ENCODE data around the gene PITPNC1. TPM values are rescaled to one million over a fixed set of nuclear protein-coding genes. Genes with fewer than 3 reads are reported as not detected.
"Not testable (repeated sequence)": the region's sequence is repeated elsewhere in the genome, so short reads cannot be mapped to it uniquely, and the experiment has no call there.

PITPNC1 gene
- total RNA-seq, 1 donor from 2014 or later: 28.7 TPM

GRCh38 chr17:67696347-67696746, 319.3 kb downstream of the PITPNC1 start:
- no peaks in the 10 kb centered on the region for H3K36me3 ChIP-seq (ENCODE audit: control insufficient read depth, insufficient read depth, low read length)
- no peak overlapping the region for H3K4me3 ChIP-seq (ENCODE audit: low read depth, low read length)
- DNase-seq (ENCODE audit: low read depth): peak; percentile 13
- no peak for TF ChIP-seq CTCF (IDR thresholded peaks at IDR 0.05; ENCODE audit: insufficient read depth, low read length, severe bottlenecking)
- H3K27me3 ChIP-seq (ENCODE audit: control insufficient read depth, insufficient read depth, low read length): no peaks in the 10 kb centered on the region
- FAIRE-seq: no peak

- Histone ChIP-seq H3K27me3 (ENCODE audit: control insufficient read depth, insufficient read depth, low read length) (no peaks in the 10 kb centered on the region), H3K4me3 (ENCODE audit: low read depth, low read length) (no peak overlapping the region), H3K36me3 (ENCODE audit: control insufficient read depth, insufficient read depth, low read length) (no peaks in the 10 kb centered on the region)
- FAIRE-seq: no peak
- TF ChIP-seq CTCF (IDR thresholded peaks at IDR 0.05; ENCODE audit: insufficient read depth, low read length, severe bottlenecking): no peak
- DNase-seq (ENCODE audit: low read depth): no peak
These were observed 319.9 kb downstream of the PITPNC1 start for GRCh38 chr17:67696853-67697498.

GRCh38 chr17:67700037-67700724, 323.1 kb downstream of the PITPNC1 start:
- TF ChIP-seq CTCF (IDR thresholded peaks at IDR 0.05; ENCODE audit: insufficient read depth, low read length, severe bottlenecking): no peak
- Histone ChIP-seq H3K36me3 (ENCODE audit: control insufficient read depth, insufficient read depth, low read length) (no peaks in the 10 kb centered on the region), H3K4me3 (ENCODE audit: low read depth, low read length) (no peak overlapping the region), H3K27me3 (ENCODE audit: control insufficient read depth, insufficient read depth, low read length) (no peaks in the 10 kb centered on the region)
- FAIRE-seq (no peak), DNase-seq (ENCODE audit: low read depth) (no peak)

GRCh38 chr17:67700725-67701119, 323.6 kb downstream of the PITPNC1 start:
- H3K4me3 ChIP-seq (ENCODE audit: low read depth, low read length): no peak overlapping the region
- H3K27me3 ChIP-seq (ENCODE audit: control insufficient read depth, insufficient read depth, low read length): no peaks in the 10 kb centered on the region
- no peak for TF ChIP-seq CTCF (IDR thresholded peaks at IDR 0.05; ENCODE audit: insufficient read depth, low read length, severe bottlenecking)
- DNase-seq (ENCODE audit: low read depth) (no peak), FAIRE-seq (no peak)
- no peaks in the 10 kb centered on the region for H3K36me3 ChIP-seq (ENCODE audit: control insufficient read depth, insufficient read depth, low read length)

GRCh38 chr17:67702861-67703260, 325.8 kb downstream of the PITPNC1 start:
- not testable (repeated sequence) for FAIRE-seq; H3K27me3 ChIP-seq (ENCODE audit: control insufficient read depth, insufficient read depth, low read length); H3K36me3 ChIP-seq (ENCODE audit: control insufficient read depth, insufficient read depth, low read length); DNase-seq (ENCODE audit: low read depth); H3K4me3 ChIP-seq (ENCODE audit: low read depth, low read length)

- DNase-seq (ENCODE audit: low read depth) (no peak), FAIRE-seq (no peak)
- H3K36me3 ChIP-seq (ENCODE audit: control insufficient read depth, insufficient read depth, low read length): no peaks in the 10 kb centered on the region
- H3K4me3 ChIP-seq (ENCODE audit: low read depth, low read length): no peak overlapping the region
- TF ChIP-seq CTCF (IDR thresholded peaks at IDR 0.05; ENCODE audit: insufficient read depth, low read length, severe bottlenecking): no peak
- no peaks in the 10 kb centered on the region for H3K27me3 ChIP-seq (ENCODE audit: control insufficient read depth, insufficient read depth, low read length)
These were observed 330.4 kb downstream of the PITPNC1 start for GRCh38 chr17:67707442-67707841.
